Spinal cord (tissue), 10 donors: ENCODE measurements around the gene PLEKHJ1. TPM values are rescaled to one million over a fixed set of nuclear protein-coding genes. Genes with fewer than 3 reads are reported as not detected.
A peak's percentile ranks its signal among the peaks of the same experiment; 100 is the strongest.

Experiments used
- DNase-seq, 6 donors: peaks; one replicate each; pipeline versions ENCODE4 v3.0.0 to v3.0.0-alpha.2; 2013 to 2015; ENCODE audit warnings: low spot score in 6 of 6, low read depth in 4 of 6
- H3K27ac ChIP-seq: one replicate; pipeline ENCODE4 v1.5.1; 2013; ENCODE audit warnings: low read depth, low read length, control low read depth
- H3K27me3 ChIP-seq: one replicate; pipeline ENCODE4 v1.6.1; 2013; ENCODE audit warnings: low read length; ENCODE audit not compliant: control insufficient read depth, insufficient read depth
- H3K36me3 ChIP-seq: one replicate; pipeline ENCODE4 v1.6.1; 2013; ENCODE audit warnings: low read length; ENCODE audit not compliant: control insufficient read depth, insufficient read depth
- H3K4me1 ChIP-seq: one replicate; pipeline ENCODE4 v1.6.1; 2013; ENCODE audit warnings: low read length; ENCODE audit not compliant: control insufficient read depth, insufficient read depth
- H3K4me3 ChIP-seq: one replicate; pipeline ENCODE4 v1.5.1; 2013; ENCODE audit warnings: low read depth, low read length, control low read depth
- H3K9me3 ChIP-seq: one replicate; pipeline ENCODE4 v1.6.1; 2013; ENCODE audit warnings: low read length; ENCODE audit not compliant: control insufficient read depth, insufficient read depth
- WGBS: methylation state at CpG from one replicate; pipeline ENCODE4 v1.1.5; 2013; ENCODE audit warnings: missing lambda C conversion rate; ENCODE audit not compliant: insufficient coverage; 5-methylcytosine and 5-hydroxymethylcytosine counted together
- polyA plus RNA-seq, 2 donors: library from polyadenylated mRNA; unstranded; fragments of 120-200 nt; gene quantifications; one replicate each; pipeline ENCODE4 v1.2.1, GENCODE V29; 2013; ENCODE audit not compliant: insufficient read length in 2 of 2
- total RNA-seq, 2 donors: library from RNA; depleted of rRNA in 1 of 2; stranded (reverse); fragments of 120-200 nt in 1 of 2; fragments of >200 nt in 1 of 2; gene quantifications; one replicate each; pipeline versions ENCODE4 v1.2.3 to v1.2.4, GENCODE V29; 2013 to 2014
- donor health status: healthy.

The PLEKHJ1 gene
- total and polyA plus RNA-seq, 4 donors: 46.5 to 106 (median 84.2) TPM

- WGBS: 0% methylated on average over 30 of the region's 30 CpGs
- no peak for DNase-seq
- H3K27ac ChIP-seq: peak overlapping the region; percentile 96
- H3K36me3 ChIP-seq: peaks cover 41% of the 10 kb centered on the region
- H3K9me3 ChIP-seq: no peaks in the 10 kb centered on the region
- peak overlapping the region; percentile 96 for H3K4me3 ChIP-seq
- peaks cover 56% of the 10 kb centered on the region for H3K4me1 ChIP-seq
- H3K27me3 ChIP-seq: no peaks in the 10 kb centered on the region
Observed at GRCh38 chr19:2270157-2270422, 34.0 kb upstream of the PLEKHJ1 start.

GRCh38 chr19:2269244-2270156 lies 33.4 kb upstream of the PLEKHJ1 start:
- DNase-seq: peak; percentile 91 to 99 (median 94)
- H3K4me1 ChIP-seq: peaks cover 52% of the 10 kb centered on the region
- H3K27ac ChIP-seq: peak overlapping the region; percentile 96
- no peaks in the 10 kb centered on the region for H3K9me3 ChIP-seq
- 0% methylated on average over 103 of the region's 103 CpGs for WGBS
- peak overlapping the region; percentile 96 for H3K4me3 ChIP-seq
- no peaks in the 10 kb centered on the region for H3K27me3 ChIP-seq
- peaks cover 37% of the 10 kb centered on the region for H3K36me3 ChIP-seq

GRCh38 chr19:2268861-2269243 lies 32.7 kb upstream of the PLEKHJ1 start:
- DNase-seq: no peak
- Histone ChIP-seq H3K4me3 (peak overlapping the region; percentile 86), H3K27ac (peak overlapping the region; percentile 71), H3K4me1 (peaks cover 45% of the 10 kb centered on the region), H3K27me3 (no peaks in the 10 kb centered on the region), H3K36me3 (peaks cover 30% of the 10 kb centered on the region), H3K9me3 (no peaks in the 10 kb centered on the region)
- 0% methylated on average over 17 of the region's 19 CpGs for WGBS

- peaks cover 26% of the 10 kb centered on the region for H3K36me3 ChIP-seq
- H3K9me3 ChIP-seq: no peaks in the 10 kb centered on the region
- no peaks in the 10 kb centered on the region for H3K27me3 ChIP-seq
- no peak for DNase-seq
- no CpG with 5 or more reads among the region's 4 CpGs for WGBS
- no peak overlapping the region for H3K27ac ChIP-seq
- peak overlapping the region; percentile 86 for H3K4me3 ChIP-seq
- peaks cover 41% of the 10 kb centered on the region for H3K4me1 ChIP-seq
Observed at GRCh38 chr19:2268480-2268830, 32.3 kb upstream of the PLEKHJ1 start.

GRCh38 chr19:2266183-2266993 lies 30.3 kb upstream of the PLEKHJ1 start:
- Histone ChIP-seq H3K27me3 (no peaks in the 10 kb centered on the region), H3K27ac (peak overlapping the region; percentile 6), H3K4me1 (peaks cover 20% of the 10 kb centered on the region), H3K4me3 (no peak overlapping the region), H3K9me3 (no peaks in the 10 kb centered on the region), H3K36me3 (peaks cover 5% of the 10 kb centered on the region)
- DNase-seq: peak in 1 of 6 donors; percentile 76
- 68% methylated on average over 15 of the region's 18 CpGs for WGBS

- Histone ChIP-seq H3K4me1 (peaks cover 5% of the 10 kb centered on the region), H3K9me3 (no peaks in the 10 kb centered on the region), H3K36me3 (no peaks in the 10 kb centered on the region), H3K27me3 (no peaks in the 10 kb centered on the region), H3K27ac (no peak overlapping the region), H3K4me3 (no peak overlapping the region)
- 95% methylated on average over 5 of the region's 7 CpGs for WGBS
- no peak for DNase-seq
Observed at GRCh38 chr19:2261438-2262172, 25.5 kb upstream of the PLEKHJ1 start.

- Histone ChIP-seq H3K4me1 (no peaks in the 10 kb centered on the region), H3K36me3 (no peaks in the 10 kb centered on the region), H3K27ac (no peak overlapping the region), H3K9me3 (no peaks in the 10 kb centered on the region), H3K27me3 (no peaks in the 10 kb centered on the region), H3K4me3 (no peak overlapping the region)
- WGBS: 76% methylated on average over 10 of the region's 11 CpGs
- no peak for DNase-seq
Observed at GRCh38 chr19:2260341-2260805, 24.2 kb upstream of the PLEKHJ1 start.

- Histone ChIP-seq H3K9me3 (no peaks in the 10 kb centered on the region), H3K4me1 (no peaks in the 10 kb centered on the region), H3K4me3 (no peak overlapping the region), H3K27me3 (peaks cover under 1% of the 10 kb centered on the region), H3K27ac (no peak overlapping the region), H3K36me3 (no peaks in the 10 kb centered on the region)
- WGBS: 89% methylated on average over 5 of the region's 5 CpGs
- no peak for DNase-seq
Observed at GRCh38 chr19:2259336-2259735, 23.2 kb upstream of the PLEKHJ1 start.

- Histone ChIP-seq H3K27ac (no peak within 1 kb of the TSS), H3K4me1 (peaks cover 24% of the 10 kb centered on the region), H3K36me3 (no peaks in the 10 kb centered on the region), H3K4me3 (no peak within 1 kb of the TSS), H3K9me3 (no peaks in the 10 kb centered on the region), H3K27me3 (peaks cover 28% of the 10 kb centered on the region)
- DNase-seq: no peak
- 71% methylated on average over 21 of the region's 24 CpGs for WGBS
Observed at GRCh38 chr19:2255982-2256685, 20.0 kb upstream of the PLEKHJ1 start, which contains the start of gene JSRP1. JSRP1 (minus strand) TSS chr19:2256417; CDS start chr19:2255314, 1,103 bp downstream.
